Transverse colon (tissue), 4 donors: Measurements from ENCODE around the gene LMX1B. TPM values are rescaled to one million over a fixed set of nuclear protein-coding genes. Genes with fewer than 3 reads are reported as not detected.

Experiments
- DNase-seq: peaks from one replicate; pipeline ENCODE4 v3.0.0-alpha.2; 2019
- H3K27ac ChIP-seq, 4 donors: fragments of 200-600 bp; sonication (generic); 2 replicates each; pipeline ENCODE4 v1.5.1; 2016 to 2018; ENCODE audit warnings: inconsistent platforms in 4 of 4
- H3K27me3 ChIP-seq: fragments of 200-600 bp; sonication (generic); 2 replicates; pipeline ENCODE4 v1.5.1; 2017; ENCODE audit warnings: inconsistent platforms
- H3K36me3 ChIP-seq, 4 donors: fragments of 200-600 bp; sonication (generic); 2 replicates each; pipeline ENCODE4 v1.5.1; 2017 to 2019; ENCODE audit warnings: inconsistent platforms in 4 of 4
- H3K4me1 ChIP-seq, 4 donors: fragments of 200-600 bp; sonication (generic); 2 replicates each; pipeline ENCODE4 v1.5.1; 2017 to 2020; ENCODE audit warnings: inconsistent platforms in 4 of 4
- H3K4me3 ChIP-seq, 4 donors: fragments of 200-600 bp; sonication (generic); 1 replicate in 1 of 4; 2 replicates in 3 of 4; pipeline versions ENCODE4 v1.5.1 to v1.6.1; 2017 to 2019; ENCODE audit warnings: inconsistent platforms in 4 of 4
- H3K9me3 ChIP-seq, 2 donors: fragments of 200-600 bp; sonication (generic); 2 replicates each; pipeline ENCODE4 v1.5.1; 2017 to 2019; ENCODE audit warnings: inconsistent platforms in 2 of 2
- CTCF ChIP-seq, 5 experiments: fragments of 200-600 bp in 3 of 5; fragments of 450-650 bp in 2 of 5; sonication (generic) in 3 of 5; IDR thresholded peaks; 1 replicate in 2 of 5; 2 replicates in 3 of 5; pipeline ENCODE4 v1.5.1; 2016 to 2017; ENCODE audit warnings: antibody characterized with exemption in 5 of 5, inconsistent platforms in 3 of 5, mild to moderate bottlenecking in 2 of 5, moderate library complexity in 1 of 5
- EP300 ChIP-seq: sonication (generic); formaldehyde crosslinking; IDR thresholded peaks from one replicate; pipeline ENCODE4 v1.6.1; 2017; ENCODE audit warnings: antibody characterized with exemption, low read depth
- POLR2A ChIP-seq: fragments of 450-650 bp; IDR thresholded peaks from one replicate; pipeline ENCODE4 v1.6.1; 2016; ENCODE audit warnings: antibody characterized with exemption, mild to moderate bottlenecking, moderate library complexity
- POLR2AphosphoS5 ChIP-seq, 3 donors: sonication (generic); formaldehyde crosslinking; IDR thresholded peaks; one replicate each; pipeline ENCODE4 v1.6.1; 2016; ENCODE audit warnings: antibody characterized with exemption in 3 of 3
- WGBS, 2 donors: methylation state at CpG; one replicate each; pipeline ENCODE4 v1.1.5; 2018; ENCODE audit warnings: low coverage in 1 of 2; 5-methylcytosine and 5-hydroxymethylcytosine counted together
- in situ Hi-C, 4 donors: fragments of 200-750 bp; cut with MboI; loops; one replicate each; pipeline versions ENCODE4 v1.15.0 to v1.15.1; 2017; ENCODE audit warnings: low sequenced_read_pairs in 3 of 4, low pct_ligation_motif_present in 1 of 4, low pct_unique_long_range_greater_than_20kb in 1 of 4
- intact Hi-C: fragments of 100-400 bp; cut with DNase I; formaldehyde crosslinking; loops from one replicate; pipeline ENCODE4 v1.15.1; 2023; ENCODE audit warnings: low total_unique reads
- total RNA-seq, 4 donors: library from RNA; depleted of rRNA; stranded (reverse); fragments of >200 nt; gene quantifications; one replicate each; pipeline ENCODE4 v1.1.0, GENCODE V29; 2016

Gene LMX1B
- total RNA-seq, 4 donors from 2014 or later = 0.64 TPM; not detected in 3

GRCh38 chr9:126617003-126617822 is 3.5 kb downstream of the LMX1B start:
- 26 to 34% methylated on average over 11 to 18 of the region's 18 CpGs for WGBS, 2 donors
- Histone ChIP-seq H3K27me3 (peaks cover 94% of the 10 kb centered on the region), H3K27ac (no peak overlapping the region), H3K4me1 (peaks cover 6 to 39% (median 20%) of the 10 kb centered on the region in 4 donors), H3K9me3 (no peaks in the 10 kb centered on the region), H3K36me3 (no peaks in the 10 kb centered on the region), H3K4me3 (no peak overlapping the region)
- in situ Hi-C loops (loop anchor here in 1 of 4 donors (25.0 kb wide), 1 partner anchor 170 kb away; no protein-coding TSS in a partner anchor), intact Hi-C loops (loop anchor here (10.0 kb wide), 1 partner anchor 158 kb away; no protein-coding TSS in a partner anchor)
- TF ChIP-seq CTCF (IDR thresholded peaks at IDR 0.05) = no peak
- no peak for DNase-seq

GRCh38 chr9:126617823-126618165 is 4.1 kb downstream of the LMX1B start:
- Histone ChIP-seq H3K27me3 (peaks cover 94% of the 10 kb centered on the region), H3K4me1 (peaks cover 6 to 33% (median 15%) of the 10 kb centered on the region in 4 donors), H3K9me3 (no peaks in the 10 kb centered on the region), H3K36me3 (no peaks in the 10 kb centered on the region), H3K27ac (no peak overlapping the region), H3K4me3 (no peak overlapping the region)
- 18% methylated on average over 12 of the region's 12 CpGs for WGBS, 2 donors
- DNase-seq = no peak
- intact Hi-C loops (loop anchor here (10.0 kb wide), 1 partner anchor 157 kb away; no protein-coding TSS in a partner anchor), in situ Hi-C loops (loop anchor here in 1 of 4 donors (25.0 kb wide), 1 partner anchor 170 kb away; no protein-coding TSS in a partner anchor)
- no peak for TF ChIP-seq EP300
- no peak for TF ChIP-seq CTCF (IDR thresholded peaks at IDR 0.05)
- TF ChIP-seq POLR2AphosphoS5 (IDR thresholded peaks at IDR 0.05) = no peak
- TF ChIP-seq POLR2A = no peak

DNA sequence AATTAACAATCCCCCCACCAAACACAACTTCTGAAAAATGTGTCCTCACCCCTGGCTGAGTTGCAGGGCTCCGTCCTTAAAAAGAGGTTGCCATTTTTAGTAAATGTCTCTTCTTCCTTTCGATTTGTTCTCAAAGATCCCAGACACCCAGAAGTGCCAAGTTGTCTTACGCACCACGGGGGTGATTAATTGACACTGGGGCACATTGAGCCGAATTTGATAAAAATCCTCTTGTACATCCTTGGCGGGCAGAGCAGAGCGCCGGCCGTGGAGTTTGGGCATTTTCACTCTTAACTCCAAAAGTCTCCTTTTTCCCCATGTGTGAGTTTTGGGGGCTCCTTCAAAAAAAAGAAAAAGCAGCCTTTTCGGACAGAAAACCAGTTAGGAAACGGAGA is 4.5 kb downstream of the LMX1B start:
- Histone ChIP-seq H3K4me1 (peaks cover 2 to 29% (median 11%) of the 10 kb centered on the region in 4 donors), H3K27ac (no peak overlapping the region), H3K36me3 (no peaks in the 10 kb centered on the region), H3K27me3 (peaks cover 94% of the 10 kb centered on the region), H3K9me3 (no peaks in the 10 kb centered on the region), H3K4me3 (no peak overlapping the region)
- 14 to 22% methylated on average over 10 to 11 of the region's 11 CpGs for WGBS, 2 donors
- intact Hi-C loops (loop anchor here (10.0 kb wide), 1 partner anchor 157 kb away; no protein-coding TSS in a partner anchor), in situ Hi-C loops (loop anchor here in 1 of 4 donors (25.0 kb wide), 1 partner anchor 169 kb away; no protein-coding TSS in a partner anchor)
- no peak for DNase-seq
- no peak for TF ChIP-seq CTCF (IDR thresholded peaks at IDR 0.05)
- no peak for TF ChIP-seq POLR2AphosphoS5 (IDR thresholded peaks at IDR 0.05)
- no peak for TF ChIP-seq EP300
- TF ChIP-seq POLR2A = no peak

- Histone ChIP-seq H3K27me3 (peaks cover 96% of the 10 kb centered on the region), H3K36me3 (no peaks in the 10 kb centered on the region), H3K4me3 (no peak overlapping the region), H3K9me3 (no peaks in the 10 kb centered on the region), H3K27ac (no peak overlapping the region), H3K4me1 (peaks cover 0 to 26% (median 8%) of the 10 kb centered on the region in 4 donors)
- in situ Hi-C loops (loop anchor here in 1 of 4 donors (25.0 kb wide), 1 partner anchor 169 kb away; no protein-coding TSS in a partner anchor), intact Hi-C loops (loop anchor here (10.0 kb wide), 1 partner anchor 156 kb away; no protein-coding TSS in a partner anchor)
- TF ChIP-seq CTCF (IDR thresholded peaks at IDR 0.05) (no peak), POLR2AphosphoS5 (IDR thresholded peaks at IDR 0.05) (no peak), EP300 (no peak)
- no peak for DNase-seq
- WGBS, 2 donors = 0 to 9% methylated on average over 5 to 42 of the region's 50 CpGs
Observed at GRCh38 chr9:126618585-126619360, 5.0 kb downstream of the LMX1B start.
